Measurements from ENCODE around the gene ULK4.
"Not testable (repeated sequence)": the region's sequence is repeated elsewhere in the genome, so short reads cannot be mapped to it uniquely, and the experiment has no call there.

The ULK4 gene

DNA sequence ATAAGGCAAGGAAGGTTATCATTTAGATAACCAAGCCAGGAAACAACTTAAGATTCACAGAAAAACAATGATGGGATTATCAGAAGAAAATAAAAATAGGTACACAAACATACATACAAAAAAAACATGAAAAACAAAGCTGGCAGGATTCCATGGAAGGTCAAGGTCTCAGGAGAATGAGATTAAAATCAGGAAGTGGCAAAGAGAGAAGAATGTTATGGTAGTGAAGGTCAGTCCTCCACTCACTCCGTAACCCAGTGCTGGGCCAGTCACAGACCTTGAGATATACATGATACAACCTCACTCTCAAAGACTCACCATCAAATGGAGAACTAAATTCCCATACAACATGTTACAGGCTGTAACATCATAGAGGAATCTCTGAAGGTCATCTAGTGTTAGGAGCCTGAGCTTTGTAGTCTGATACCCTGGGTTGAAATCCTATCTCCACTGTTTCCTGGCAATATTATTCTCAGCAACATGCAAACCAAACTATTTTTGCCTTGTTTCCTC lies 668.7 kb downstream of the ULK4 start:
- DNase-seq: no peak

DNA sequence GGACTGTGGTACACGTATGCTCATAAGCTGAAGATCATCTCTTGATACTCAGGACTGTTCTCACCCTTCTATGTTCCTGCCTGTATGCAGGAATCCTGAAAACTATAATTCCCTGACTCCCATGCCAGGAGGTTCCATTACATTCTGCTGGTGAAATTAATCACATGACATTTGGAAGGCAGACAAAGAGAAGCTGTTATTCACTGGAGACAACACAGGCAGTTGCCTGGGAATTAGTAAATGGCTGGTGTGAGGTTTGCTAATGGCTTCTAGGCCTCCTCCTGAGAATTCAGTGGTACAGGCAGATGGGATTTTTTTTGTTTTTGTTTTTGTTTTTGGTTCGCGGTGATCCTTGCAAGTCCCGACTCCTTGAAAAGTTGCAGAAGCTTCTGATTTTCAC lies 671.2 kb downstream of the ULK4 start:
- no peak for DNase-seq

DNA sequence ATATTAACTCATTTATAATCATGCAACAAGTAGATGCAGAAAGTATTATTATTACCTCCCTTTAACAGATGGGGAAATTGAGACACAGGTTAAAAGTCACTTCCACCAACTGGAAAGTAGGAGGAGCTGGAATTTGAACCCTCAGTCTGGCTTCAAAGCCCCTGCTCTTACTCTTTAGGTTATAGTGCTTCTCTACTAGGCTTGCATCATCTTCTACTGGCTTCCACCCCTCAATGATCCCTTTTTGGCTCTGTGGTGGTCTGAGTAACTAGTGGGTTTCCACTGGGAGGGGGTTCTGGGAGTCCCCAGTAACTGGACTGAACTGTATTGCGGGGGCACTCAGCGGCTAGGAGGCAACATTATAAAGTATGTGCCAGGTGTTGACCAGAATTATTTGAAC lies 671.6 kb downstream of the ULK4 start:
- no peak for DNase-seq

DNA sequence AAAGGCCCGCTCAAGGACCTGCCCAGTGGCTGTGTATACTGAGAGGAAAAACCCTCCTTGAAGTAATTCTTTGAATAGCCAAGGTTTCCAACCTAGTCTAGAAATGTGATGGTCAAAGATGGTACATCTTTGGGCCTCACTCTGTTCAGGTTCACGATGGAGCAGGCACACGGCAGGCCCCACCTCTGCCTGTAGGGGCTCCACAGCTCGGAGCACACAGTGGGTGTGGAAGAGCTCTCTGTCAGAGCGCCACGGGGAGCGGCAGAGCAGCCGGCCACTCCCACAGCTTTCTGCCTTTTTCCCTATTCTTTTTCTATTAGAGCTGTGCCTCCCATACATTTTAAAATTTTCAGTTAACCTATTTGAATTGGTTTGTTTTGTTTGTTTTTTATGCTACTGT lies 673.1 kb downstream of the ULK4 start:
- no peak for DNase-seq

DNA sequence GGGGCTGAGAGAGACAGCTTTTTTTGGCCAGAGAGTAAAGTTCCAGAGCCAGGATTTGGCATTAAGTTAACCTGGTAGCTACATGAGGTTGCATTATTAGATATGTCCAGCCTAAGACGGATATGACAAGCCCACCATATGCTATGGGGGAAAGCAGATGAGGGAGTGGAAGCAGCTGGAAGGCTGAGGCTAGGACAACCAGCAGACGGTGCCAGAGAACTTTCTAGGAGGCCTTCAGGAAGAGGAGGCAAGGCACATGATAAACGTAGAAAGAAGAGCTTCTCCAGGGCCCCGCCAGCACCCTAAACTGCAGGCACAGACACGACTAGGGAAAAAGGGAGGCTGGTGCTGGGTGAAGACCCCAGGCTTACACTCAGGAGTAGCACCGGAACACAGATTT lies 675.6 kb downstream of the ULK4 start:
- no peak for DNase-seq

DNA sequence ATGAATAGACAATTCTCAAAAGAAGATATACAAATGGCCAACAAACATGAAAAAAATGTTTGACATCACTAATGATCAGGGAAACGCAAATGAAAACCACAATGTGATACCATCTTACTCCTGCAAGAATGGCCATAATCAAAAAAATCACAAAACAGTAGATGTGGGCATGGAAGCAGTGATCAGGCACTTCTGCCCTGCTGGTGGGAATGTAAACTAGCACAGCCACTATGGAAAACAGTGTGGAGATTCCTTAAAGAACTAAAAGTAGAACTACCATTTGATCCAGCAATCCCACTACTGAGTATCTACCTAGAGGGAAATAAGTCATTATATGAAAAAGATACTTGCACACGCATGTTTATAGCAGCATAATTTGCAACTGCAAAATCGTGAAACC lies 677.0 kb downstream of the ULK4 start:
- not testable (repeated sequence) for DNase-seq

DNA sequence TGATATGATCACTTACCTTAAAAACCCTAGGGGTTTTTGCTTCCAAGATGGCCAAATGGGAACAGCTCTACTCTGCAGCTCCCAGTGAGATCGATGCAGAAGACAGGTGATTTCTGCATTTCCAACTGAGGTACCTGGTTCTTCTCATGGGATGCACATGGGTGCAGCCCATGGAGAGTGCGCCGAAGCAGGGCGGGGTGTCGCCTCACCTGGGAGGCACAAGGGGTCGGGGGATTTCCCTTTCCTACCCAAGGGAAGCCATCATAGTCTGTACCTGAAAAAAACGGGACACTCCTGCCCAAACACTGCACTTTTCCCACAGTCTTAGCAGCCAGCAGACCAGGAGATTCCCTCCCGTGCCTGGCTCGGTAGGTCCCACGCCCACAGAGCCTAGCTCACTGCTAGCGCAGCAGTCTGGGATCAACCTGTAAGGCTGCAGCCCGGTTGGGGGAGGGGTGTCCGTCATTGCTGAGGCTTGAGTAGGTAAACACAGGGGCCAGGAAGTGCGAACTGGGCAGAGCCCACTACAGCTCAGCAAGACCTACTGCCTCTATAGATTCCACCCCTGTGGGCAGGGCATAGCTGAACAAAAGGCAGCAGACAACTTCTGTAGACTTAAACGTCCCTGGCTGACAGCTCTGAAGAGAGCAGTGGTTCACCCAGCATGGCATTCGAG lies 684.0 kb downstream of the ULK4 start:
- no peak for DNase-seq

DNA sequence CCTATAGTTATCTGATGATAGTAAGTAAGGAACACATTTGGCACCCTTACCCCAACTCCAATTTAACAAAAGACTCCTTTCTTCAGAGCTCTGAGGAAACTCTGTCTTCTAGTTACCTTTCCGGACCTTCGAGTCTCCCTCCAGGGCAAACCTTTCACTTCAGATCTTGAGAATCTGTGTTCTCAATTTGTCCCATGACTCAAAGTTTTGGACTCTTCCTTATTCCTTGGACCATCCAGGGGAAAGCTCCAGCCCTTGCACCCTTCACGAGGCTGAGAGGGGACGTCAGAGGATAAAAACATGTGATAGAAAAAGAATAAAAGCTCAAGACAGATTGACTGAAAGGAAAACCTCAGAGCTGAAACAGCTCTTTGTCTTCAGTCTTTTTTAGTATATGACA lies 685.7 kb downstream of the ULK4 start:
- no peak for DNase-seq

DNA sequence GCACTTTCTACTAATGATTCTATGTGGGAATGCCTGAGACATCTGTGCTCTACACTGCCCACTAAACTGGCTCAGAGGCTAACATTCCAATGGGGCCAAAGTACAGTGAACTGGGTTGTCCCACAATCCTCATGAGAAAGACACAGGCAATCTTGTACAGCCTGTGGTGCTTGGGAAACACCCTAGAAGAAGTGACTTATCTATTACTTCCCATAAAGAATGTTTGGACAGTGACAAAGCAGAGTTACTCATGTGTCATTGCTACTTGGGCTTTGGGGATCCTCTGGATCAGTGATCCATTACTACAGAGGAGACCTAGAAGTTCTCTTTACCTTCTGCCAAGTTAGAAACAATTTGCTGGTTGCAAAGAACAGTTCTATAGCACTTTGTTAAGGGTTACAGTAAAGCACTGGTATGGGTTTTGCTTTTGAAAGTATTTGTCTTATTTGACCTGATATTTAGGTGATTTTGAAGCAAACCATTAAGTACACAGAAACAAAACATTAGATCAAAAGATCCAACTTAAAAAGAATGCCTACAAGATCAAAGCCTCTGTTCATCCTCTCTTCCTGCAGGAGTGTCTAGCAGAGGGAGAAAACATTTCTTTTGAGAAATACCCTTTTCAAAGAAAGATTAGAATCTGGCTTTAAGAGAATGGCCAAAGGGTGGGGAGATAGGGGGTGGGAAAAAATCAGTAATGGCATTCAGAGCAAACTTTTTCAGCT lies 686.8 kb downstream of the ULK4 start:
- no peak for DNase-seq

DNA sequence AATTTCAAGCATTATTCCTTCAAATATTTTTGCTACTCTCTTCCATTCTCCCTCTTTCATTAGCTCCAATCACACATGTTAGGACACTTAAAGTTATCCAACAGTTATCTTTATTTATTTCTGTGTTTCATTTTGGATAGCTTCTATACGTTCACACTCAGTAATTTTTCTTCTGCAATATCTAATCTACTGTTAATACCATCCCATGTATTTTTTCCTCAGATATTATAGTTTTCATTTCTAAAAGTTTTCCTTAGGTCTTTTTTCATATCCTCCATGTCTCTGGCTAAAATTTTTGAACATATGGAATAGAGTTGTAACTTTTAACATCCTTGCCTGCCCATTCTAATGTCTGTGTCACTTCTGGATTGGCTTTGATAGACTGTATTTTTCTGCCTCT lies 689.2 kb downstream of the ULK4 start:
- no peak for DNase-seq

DNA sequence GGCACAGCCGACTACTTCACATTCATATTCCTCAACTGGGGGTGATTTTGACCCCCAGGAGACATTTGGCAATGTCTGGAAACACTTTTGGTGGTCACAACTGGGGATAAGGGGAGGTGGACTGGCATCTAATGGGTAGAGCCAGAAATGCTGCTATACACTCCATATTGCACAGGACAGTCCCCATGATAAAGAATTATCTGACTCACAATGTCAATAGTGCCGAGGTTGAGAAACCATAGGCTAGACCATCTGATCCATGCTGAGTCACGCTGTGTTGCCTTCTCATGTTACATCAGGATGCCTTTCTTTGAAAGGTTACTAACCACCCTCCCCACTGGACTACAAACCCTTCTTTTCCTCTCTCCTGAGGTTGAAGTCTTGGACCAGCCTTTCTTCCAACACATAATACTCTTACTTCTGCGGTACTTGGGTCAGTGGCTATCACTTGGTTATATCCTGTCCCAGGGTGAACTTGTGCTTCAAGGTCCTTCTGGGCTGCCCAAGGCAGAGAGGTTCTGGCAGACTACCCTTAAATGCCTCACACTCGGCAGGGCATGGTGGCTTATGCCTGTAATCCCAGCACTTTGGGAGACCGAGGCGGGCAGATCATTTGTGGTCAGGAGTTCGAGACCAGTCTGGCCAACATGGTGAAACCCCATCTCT lies 693.8 kb downstream of the ULK4 start:
- DNase-seq: no peak

DNA sequence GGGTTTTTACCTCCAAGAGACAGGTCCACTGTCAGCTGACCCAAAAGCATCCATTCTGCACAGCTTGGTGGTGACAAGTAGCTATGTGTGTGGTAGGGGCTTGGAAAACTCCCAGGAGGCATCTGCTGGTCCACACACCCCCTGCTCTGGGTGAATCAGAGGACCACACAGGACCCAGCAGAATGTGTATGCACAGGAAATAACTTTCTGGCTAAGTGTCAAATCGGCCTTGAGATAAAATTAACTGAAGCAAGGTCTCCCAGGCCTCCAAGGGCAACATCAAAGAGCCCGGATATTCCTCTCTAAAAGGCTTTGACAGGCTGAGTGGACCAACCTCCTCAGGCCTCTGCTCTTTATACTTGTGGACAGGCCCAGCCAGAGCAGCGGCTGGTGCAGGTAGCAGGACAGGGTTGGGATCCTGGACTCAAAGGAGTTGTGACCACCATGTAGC lies 696.1 kb downstream of the ULK4 start:
- no peak for DNase-seq

DNA sequence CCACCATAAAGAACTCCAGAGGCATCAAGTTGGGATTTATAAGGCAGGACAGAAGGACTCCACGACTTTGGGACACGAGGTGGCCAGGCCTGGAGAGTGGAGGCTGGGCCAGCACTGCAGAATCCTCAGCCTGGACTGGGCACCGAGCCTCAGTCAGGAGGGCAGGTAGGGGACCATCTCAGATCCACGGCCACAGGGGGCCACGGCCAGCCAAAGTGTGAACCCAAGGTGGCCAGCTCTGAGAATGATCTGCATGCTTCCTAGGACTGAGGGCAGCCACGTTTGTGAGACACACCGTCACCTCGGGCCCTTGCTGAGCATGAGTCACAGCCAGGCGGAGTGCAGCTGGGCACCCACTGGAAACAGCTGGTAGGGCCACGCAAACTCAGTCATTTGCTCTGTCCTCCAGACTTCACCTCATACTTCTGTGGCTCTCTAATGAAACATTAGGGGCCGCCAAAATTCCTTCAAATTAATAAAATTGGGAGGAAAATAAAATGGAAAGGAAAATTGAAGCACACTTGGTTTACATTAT lies 696.8 kb downstream of the ULK4 start:
- DNase-seq: no peak

DNA sequence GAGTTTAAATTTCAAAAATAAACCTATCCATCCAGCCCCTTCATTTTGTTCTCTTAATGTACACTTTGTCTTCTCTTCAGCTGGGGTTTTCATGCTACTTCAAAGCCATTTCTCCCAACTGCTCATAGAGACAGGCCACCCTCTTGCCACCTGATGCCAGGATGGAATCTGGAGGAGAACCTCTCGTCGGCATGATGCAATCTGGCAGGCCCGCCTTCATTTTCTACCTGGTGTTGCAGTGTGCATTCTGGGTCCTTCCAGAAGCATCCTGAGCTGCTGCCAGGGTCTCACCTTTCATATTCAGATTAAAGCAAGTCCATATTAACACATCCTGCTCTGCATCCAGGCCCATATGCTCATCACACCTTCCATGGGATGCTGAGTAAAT lies 701.8 kb downstream of the ULK4 start:
- DNase-seq: no peak

DNA sequence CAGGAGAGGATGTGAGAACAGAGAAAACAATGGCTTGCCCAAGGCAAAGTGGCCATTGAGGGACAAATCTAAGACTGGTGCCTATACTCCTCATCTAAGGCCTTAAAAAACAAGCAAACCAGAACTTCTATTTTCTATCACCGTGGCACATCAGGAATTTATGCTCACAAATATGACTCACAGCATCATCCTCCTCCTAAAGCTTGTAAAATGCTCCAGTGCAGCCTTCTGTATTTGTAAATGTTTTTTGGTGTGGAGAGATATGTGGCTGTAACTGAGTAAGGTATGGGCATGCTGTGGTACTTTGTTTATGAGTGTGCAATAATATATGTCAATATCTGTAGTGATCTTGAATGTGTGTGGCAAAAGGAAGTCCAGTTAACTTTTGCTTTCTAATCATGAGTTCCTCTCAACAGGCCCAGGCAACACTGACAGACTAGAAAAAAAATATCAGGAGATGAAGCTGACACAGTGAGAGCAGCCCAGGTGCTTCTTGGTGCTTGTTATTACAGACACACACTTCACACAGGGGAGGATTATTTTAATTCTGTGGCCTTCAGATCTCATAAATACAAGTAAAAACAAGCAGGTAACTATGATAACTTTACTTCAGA lies 702.3 kb downstream of the ULK4 start:
- no peak for DNase-seq

DNA sequence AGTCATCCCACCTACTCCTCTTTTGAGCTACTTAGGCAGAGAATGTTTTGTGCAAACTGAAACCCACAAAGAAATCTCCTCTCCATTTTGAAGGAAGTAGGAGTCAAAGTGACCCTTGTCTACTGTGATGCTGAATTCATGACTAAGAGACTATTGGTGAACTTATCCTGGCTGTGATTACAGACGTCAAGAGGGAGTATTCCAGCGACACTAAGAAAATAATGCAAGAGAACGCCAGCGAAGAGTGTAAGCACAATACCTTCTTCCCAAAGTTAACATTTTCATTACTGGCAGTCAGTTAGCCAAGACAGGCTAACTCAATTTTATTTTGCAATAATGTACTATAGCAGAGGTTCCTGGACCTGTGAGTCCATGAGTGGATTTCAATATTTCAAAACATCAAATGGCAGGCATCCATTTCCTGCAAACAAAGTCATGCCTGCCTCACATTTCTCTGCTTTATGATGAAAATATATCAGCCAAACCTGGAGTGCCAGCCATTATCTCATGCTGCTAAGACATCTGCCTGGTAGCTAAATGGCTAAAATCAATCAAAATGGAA lies 703.6 kb downstream of the ULK4 start:
- no peak for DNase-seq

DNA sequence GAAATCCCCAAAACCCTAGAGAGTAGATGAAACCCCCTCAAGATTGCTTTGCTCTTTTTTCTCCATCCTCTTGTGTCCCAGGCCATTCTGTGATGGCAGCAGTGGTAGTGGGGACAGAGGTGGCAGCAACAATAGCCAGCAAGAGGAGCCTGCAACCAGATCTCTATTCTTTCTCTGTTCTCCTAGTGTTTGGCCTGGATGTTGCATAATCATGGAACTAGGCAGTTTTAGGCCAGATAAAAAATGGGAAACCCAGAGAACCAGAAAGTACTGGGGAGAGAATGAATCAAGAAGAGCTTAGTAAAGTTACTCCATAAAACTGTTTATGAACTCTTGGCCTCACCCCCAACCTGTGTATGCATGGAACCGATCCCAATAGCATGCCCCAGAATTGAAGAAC lies 710.3 kb downstream of the ULK4 start:
- DNase-seq: no peak

DNA sequence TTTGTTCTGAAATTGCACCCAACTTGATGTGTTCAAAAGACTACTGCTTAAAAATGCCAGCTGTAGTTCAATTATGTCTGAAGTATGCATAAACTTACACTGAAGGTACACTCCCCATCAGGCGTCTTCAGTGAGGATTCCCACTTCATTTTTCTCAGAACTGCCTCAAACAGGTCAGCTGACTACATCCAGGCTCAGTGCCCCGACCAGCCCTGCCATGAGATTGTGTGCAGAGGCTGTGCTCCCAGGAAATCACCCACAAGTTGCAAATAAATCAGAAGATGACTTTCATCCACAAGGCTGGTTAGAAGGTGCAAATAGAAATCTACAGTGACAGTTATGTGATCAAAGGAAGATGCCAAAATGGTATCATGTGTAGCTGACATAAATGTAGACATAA lies 711.1 kb downstream of the ULK4 start:
- DNase-seq: no peak

DNA sequence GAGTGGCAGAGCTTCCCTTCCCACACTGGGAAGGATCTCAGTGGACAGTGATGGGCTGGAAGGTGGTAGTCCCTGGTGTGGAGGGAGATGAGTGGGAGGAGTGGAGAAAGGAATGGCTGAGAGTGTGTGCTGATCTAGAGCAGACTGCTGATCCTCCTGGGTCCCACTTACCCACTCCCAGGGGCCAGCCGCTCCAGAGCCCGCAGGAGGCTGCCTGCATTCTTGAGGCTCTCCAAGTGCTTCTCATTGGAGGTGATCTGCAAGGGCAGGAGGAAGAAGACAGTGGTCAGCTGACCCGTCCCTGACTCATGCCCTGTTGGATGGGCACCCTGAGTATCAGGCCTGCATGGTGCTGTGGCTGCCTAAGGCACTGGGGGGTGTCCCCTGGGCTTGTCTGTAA lies 712.6 kb downstream of the ULK4 start:
- no peak for DNase-seq

DNA sequence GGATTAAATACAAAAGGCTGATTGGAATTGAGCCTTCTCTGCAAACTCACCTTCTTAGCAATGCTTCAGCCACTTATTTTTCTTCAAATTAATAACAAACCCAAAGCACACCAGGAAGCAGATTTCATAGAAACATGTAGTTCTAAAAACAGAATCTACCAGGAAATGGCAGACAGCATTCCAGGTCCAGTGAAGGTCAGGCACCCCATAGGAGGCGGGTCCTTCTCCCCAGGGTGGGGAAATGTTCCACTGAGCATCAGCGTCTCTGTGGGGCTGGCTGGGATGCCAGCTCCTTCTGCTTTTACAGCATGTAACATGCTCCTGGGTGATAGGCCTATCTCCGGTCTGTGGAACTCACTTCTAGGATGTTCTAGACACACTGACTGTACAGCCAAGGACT lies 713.4 kb downstream of the ULK4 start:
- no peak for DNase-seq

DNA sequence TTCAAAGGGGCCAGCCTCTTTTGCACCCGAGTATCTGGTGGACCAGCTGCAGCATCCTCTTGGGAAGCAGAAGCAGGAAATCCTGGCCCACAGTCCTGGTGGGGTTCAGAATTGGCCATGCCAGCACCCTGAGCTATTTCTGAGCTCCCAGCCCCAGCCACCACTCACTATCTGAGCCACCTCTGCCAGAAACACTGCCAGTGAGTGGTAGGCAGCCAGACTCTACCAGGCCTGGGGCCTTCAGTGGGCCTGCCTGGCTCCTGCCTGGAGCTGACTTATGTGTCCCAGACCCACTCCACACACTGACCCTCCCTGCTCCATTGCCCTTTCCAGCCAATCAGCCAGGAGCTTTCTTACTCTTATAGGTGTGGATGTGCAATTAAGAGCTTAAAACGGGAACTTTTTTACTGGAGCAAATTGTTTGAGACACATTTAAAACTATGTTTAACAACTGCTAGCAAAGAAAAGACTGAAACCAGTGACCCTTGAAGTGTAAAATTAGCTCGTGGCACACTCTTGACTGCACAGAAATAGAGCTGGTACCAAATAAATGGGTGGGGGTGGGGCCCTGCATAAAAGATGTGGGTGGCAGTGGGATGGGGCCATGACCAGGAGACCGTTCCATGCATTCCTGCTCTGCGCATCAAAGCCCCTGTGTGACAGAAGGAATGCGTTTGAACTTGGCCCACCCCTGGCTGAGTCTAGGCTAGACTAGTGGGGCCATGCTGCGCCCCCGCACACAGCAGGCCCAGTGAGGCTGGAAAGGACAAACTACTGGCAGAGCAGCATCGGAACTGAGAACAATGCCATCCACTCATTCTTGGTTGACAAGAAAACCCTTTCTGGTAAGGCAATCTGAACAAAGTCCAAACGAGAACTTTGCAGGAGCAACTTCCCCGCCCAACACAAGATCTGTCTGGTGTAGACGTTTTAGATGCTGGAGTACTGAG lies 714.6 kb downstream of the ULK4 start:
- DNase-seq: no peak

All from NCI-H1436 (cell line).